GM12878 (cell line): ENCODE data around the gene THOC6. TPM values are rescaled to one million over a fixed set of nuclear protein-coding genes. Genes with fewer than 3 reads are reported as not detected.

Experiments used
- ATAC-seq: fragments of 200-7000 bp; cut with Tn5 transposase; 3 replicates; pipeline ENCODE4 v1.9.1; 2020; ENCODE audit warnings: mild to moderate bottlenecking, moderate library complexity
- BruUV-seq: library from RNA; stranded (reverse); fragments of 400-500 nt; replicated peaks from 2 replicates; lab custom pipeline; 2021; lab: Mats Ljungman, UMichigan
- CTCF ChIA-PET: fragments of 300-600 bp; sonication (Branson Sonifier 250); formaldehyde crosslinking; extraction: SDS; loops from one replicate; lab custom pipeline; 2021; ENCODE audit warnings: inconsistent platforms; lab: Yijun Ruan, JAX
- POLR2A ChIA-PET: fragments of 350-600 bp; formaldehyde crosslinking; extraction: SDS; loops from one replicate; lab custom pipeline; 2021; ENCODE audit warnings: inconsistent platforms; lab: Charles Lee
- RAD21 ChIA-PET: fragments of 300-600 bp; sonication (Branson Sonifier 250); formaldehyde crosslinking; loops from one replicate; lab custom pipeline; 2023; ENCODE audit warnings: antibody characterized with exemption; ENCODE audit not compliant: unreplicated experiment; lab: Charles Lee
- SMC1A ChIA-PET: fragments of 300-600 bp; sonication (Branson Sonifier 250); formaldehyde crosslinking; loops from one replicate; lab custom pipeline; 2023; ENCODE audit not compliant: unreplicated experiment, uncharacterized antibody; lab: Charles Lee
- DNase-seq: peaks from one replicate; pipeline ENCODE4 v3.0.0-alpha.2; 2011; ENCODE audit warnings: low read depth, low spot score
- FAIRE-seq: peaks from 3 replicates; lab custom pipeline; 2011; peaks lifted over from hg19 to GRCh38; lab: Jason Lieb, UNC
- H2AFZ ChIP-seq: 2 replicates; pipeline ENCODE4 v1.6.0; 2011; ENCODE audit warnings: low read depth, low read length, control low read depth; ENCODE audit not compliant: control insufficient read depth
- H3K27ac ChIP-seq: 2 replicates; pipeline ENCODE4 v1.5.1; 2011; ENCODE audit warnings: control low read depth; ENCODE audit not compliant: control insufficient read depth, insufficient read depth
- H3K27me3 ChIP-seq, 2 experiments: replicated peaks in 1 of 2; 2 replicates each; pipeline versions ENCODE4 v1.6.0 to v1.6.1; 2011; ENCODE audit warnings: low read length in 1 of 2; ENCODE audit not compliant: control insufficient read depth in 2 of 2, insufficient read depth in 2 of 2
- H3K36me3 ChIP-seq, 2 experiments: 2 replicates each; pipeline ENCODE4 v1.5.1; 2011; ENCODE audit warnings: low read length in 1 of 2; ENCODE audit not compliant: control insufficient read depth in 2 of 2, insufficient read depth in 2 of 2
- H3K4me1 ChIP-seq: 2 replicates; pipeline ENCODE4 v1.6.1; 2011; ENCODE audit warnings: mild to moderate bottlenecking, low read length, moderate library complexity, mixed read lengths; ENCODE audit not compliant: control insufficient read depth, insufficient read depth
- H3K4me2 ChIP-seq: 2 replicates; pipeline ENCODE4 v1.6.0; 2011; ENCODE audit warnings: control low read depth; ENCODE audit not compliant: control insufficient read depth, insufficient read depth
- H3K4me3 ChIP-seq: fragments of 200-600 bp; sonication (generic); 2 replicates; pipeline ENCODE4 v1.5.1; 2016
- H3K79me2 ChIP-seq: 2 replicates; pipeline ENCODE4 v1.6.0; 2011; ENCODE audit warnings: low read length; ENCODE audit not compliant: control insufficient read depth, insufficient read depth
- H3K9ac ChIP-seq: 2 replicates; pipeline ENCODE4 v1.8.0; 2011; ENCODE audit warnings: low read length, control low read depth, mixed read lengths; ENCODE audit not compliant: control insufficient read depth, insufficient read depth
- H3K9me3 ChIP-seq: replicated peaks from 3 replicates; pipeline ENCODE4 v1.5.1; 2011; ENCODE audit warnings: mild to moderate bottlenecking, low read length; ENCODE audit not compliant: control insufficient read depth, insufficient read depth
- H4K20me1 ChIP-seq: 2 replicates; pipeline ENCODE4 v1.6.0; 2011; ENCODE audit not compliant: control insufficient read depth, insufficient read depth
- BRCA1 ChIP-seq: IDR thresholded peaks from 2 replicates; pipeline ENCODE4 v1.6.1; 2011; ENCODE audit warnings: low read depth, low read length, improper control_type of control experiment
- CBX3 ChIP-seq: fragments of 200-600 bp; sonication (generic); IDR thresholded peaks from 2 replicates; pipeline ENCODE4 v1.6.1; 2016; ENCODE audit warnings: low read depth, borderline replicate concordance
- CREM ChIP-seq: IDR thresholded peaks from 2 replicates; pipeline ENCODE4 v1.6.1; 2014; ENCODE audit warnings: antibody characterized with exemption, low read depth
- CTCF ChIP-seq, 3 experiments: IDR thresholded peaks in 2 of 3; conservative IDR thresholded peaks in 1 of 3; 2 replicates each; pipeline ENCODE4 v1.5.1; 2011; ENCODE audit warnings: low read depth in 3 of 3, low read length in 3 of 3, mild to moderate bottlenecking in 3 of 3, control low read depth in 2 of 3, moderate library complexity in 2 of 3, inconsistent platforms in 1 of 3, mixed read lengths in 1 of 3; ENCODE audit not compliant: control insufficient read depth in 2 of 3, insufficient read depth in 1 of 3; ENCODE audit errors: extremely low read depth in 1 of 3
- E2F4 ChIP-seq: IDR thresholded peaks from 2 replicates; pipeline ENCODE4 v1.6.1; 2012; ENCODE audit warnings: low read depth, low read length, improper control_type of control experiment
- FOXK2 ChIP-seq: fragments of 450-650 bp; IDR thresholded peaks from 2 replicates; pipeline ENCODE4 v1.6.1; 2017; ENCODE audit warnings: mild to moderate bottlenecking, moderate library complexity
- FOXM1 ChIP-seq: IDR thresholded peaks from 2 replicates; pipeline ENCODE4 v1.6.1; 2012; ENCODE audit warnings: low read depth, mild to moderate bottlenecking, inconsistent platforms, low read length, moderate library complexity
- HDGF ChIP-seq: fragments of 450-650 bp; IDR thresholded peaks from 2 replicates; pipeline ENCODE4 v1.6.1; 2016; ENCODE audit warnings: antibody characterized with exemption
- SMC3 ChIP-seq: IDR thresholded peaks from 2 replicates; pipeline ENCODE4 v1.6.1; 2011; ENCODE audit warnings: low read length, improper control_type of control experiment, borderline replicate concordance
- TARDBP ChIP-seq: IDR thresholded peaks from 2 replicates; pipeline ENCODE4 v1.6.1; 2016; ENCODE audit warnings: borderline replicate concordance
- ZBTB4 ChIP-seq: fragments of 450-650 bp; formaldehyde crosslinking; IDR thresholded peaks from 2 replicates; pipeline ENCODE4 v1.4.0; 2022; ENCODE audit warnings: mild to moderate bottlenecking, moderate library complexity
- ZBTB40 ChIP-seq: fragments of 450-650 bp; IDR thresholded peaks from 2 replicates; pipeline ENCODE4 v1.6.1; 2016; ENCODE audit warnings: mild to moderate bottlenecking, moderate library complexity, borderline replicate concordance
- WGBS: methylation state at CpG from one replicate; pipeline ENCODE4 v1.1.6; 2016; ENCODE audit warnings: low lambda C conversion rate; ENCODE audit not compliant: insufficient replicate concordance, insufficient coverage; ENCODE audit errors: missing lambda C conversion rate; 5-methylcytosine and 5-hydroxymethylcytosine counted together
- in situ Hi-C: fragments of 300-500 bp; cut with MboI; formaldehyde crosslinking; loops from 9 replicates; pipeline ENCODE4 v1.14.3; 2018; ENCODE audit warnings: mixed read lengths
- intact Hi-C: fragments of 100-400 bp; cut with micrococcal nuclease; formaldehyde crosslinking; loops from one replicate; pipeline ENCODE4 v1.14.2; 2022; ENCODE audit not compliant: unreplicated experiment
- polyA plus RNA-seq, 11 experiments: library from polyadenylated mRNA; depleted of rRNA in 4 of 11; unstranded in 6 of 11; stranded (reverse) in 5 of 11; fragments of >200 nt; fragmentation: Nextera tagmentation in 4 of 11; fragmentation: Illumina TruSeq in 1 of 11; extraction: Ambion mirVana in 4 of 11; extraction: Trizol in 1 of 11; gene quantifications; 1 replicate in 1 of 11; 2 replicates in 10 of 11; pipeline versions ENCODE4 v1.2.1 to v1.2.3, GENCODE V29; 2011 to 2016; ENCODE audit warnings: inconsistent platforms in 2 of 11, missing spikeins in 2 of 11, low read depth in 1 of 11
- total RNA-seq, 4 experiments: library from RNA; depleted of rRNA in 3 of 4; stranded (reverse); fragments of >200 nt in 3 of 4; fragmentation: Illumina TruSeq in 1 of 4; extraction: Trizol in 1 of 4; gene quantifications; 2 replicates each; pipeline versions ENCODE4 v1.2.1 to v1.2.3, GENCODE V29; 2013 to 2021

The THOC6 gene
- total and polyA plus RNA-seq, 10 of the 15 experiments (the other 5 are each of a cell fraction or from before 2014, with no cell fraction given), result 1.0 to 54.4 (median 27.9) TPM

GRCh38 chr16:3065069-3065741 is 41.4 kb downstream of the THOC6 start, which contains the start of gene IL32:
Gene IL32, plus strand, starts transcription at chr16:3065640. Its CDS starts 172 bp downstream, at chr16:3065812.
- SMC1A ChIA-PET, result interaction anchor here (0.9 to 6.1 kb wide), 6 partner anchors 11 to 64 kb away, joined by 4 to 52 read pairs (median 6); no protein-coding TSS in a partner anchor
- in situ Hi-C loops, result no loop called here
- TF ChIP-seq ZBTB40 (no peak; the same call in 1 of the 2 replicates), E2F4 (no peak), FOXM1 (no peak), FOXK2 (no peak), HDGF (peak; percentile 34; the same call in 1 of the 2 replicates), TARDBP (no peak), CBX3 (no peak), ZBTB4 (no peak), CREM (peak; percentile 55; the same call in 1 of the 2 replicates), BRCA1 (no peak), CTCF (IDR thresholded peaks at IDR 0.05 in 2 of 3, conservative IDR thresholded peaks at IDR 0.05 in 1 of 3; ENCODE audit: control insufficient read depth in 2 of 3, extremely low read depth in 1 of 3, insufficient read depth in 1 of 3, low read depth in 3 of 3, low read length in 3 of 3) (no peak), SMC3 (no peak)

More at GRCh38 chr16:3065069-3065741, 41.4 kb downstream of the THOC6 start, which contains the start of gene IL32:
- H2AFZ ChIP-seq, result peak within 1 kb of the TSS; percentile 77
- POLR2A ChIA-PET, result interaction anchor here (0.8 to 2.7 kb wide), 4 partner anchors 11 to 85 kb away, joined by 3 to 38 read pairs (median 6); partner anchors contain the start of gene ZNF213
- H4K20me1 ChIP-seq, result no peaks in the 10 kb centered on the region
- H3K4me2 ChIP-seq, result peak within 1 kb of the TSS; percentile 89
- 37% methylated on average over 13 of the region's 13 CpGs for WGBS
- ATAC-seq (peak; percentile 75), FAIRE-seq (no peak), DNase-seq (no peak)
- TSS peak; percentile 69 for BruUV-seq
- H3K79me2 ChIP-seq, result peaks cover 25% of the 10 kb centered on the region
- CTCF ChIA-PET, result interaction anchor here (0.8 to 9.5 kb wide), 10 partner anchors 11 to 103 kb away, joined by 3 to 174 read pairs (median 5); partner anchors contain the start of gene ZNF213
- RAD21 ChIA-PET, result interaction anchor here (1.2 to 3.9 kb wide), 5 partner anchors 11 to 94 kb away, joined by 3 to 23 read pairs (median 6); partner anchors contain the start of gene ZSCAN10
- H3K9ac ChIP-seq, result peak within 1 kb of the TSS; percentile 75
- no peaks in the 10 kb centered on the region; a peak in 2 of 4 replicates for H3K36me3 ChIP-seq
- intact Hi-C loops, result no loop called here
- H3K4me1 ChIP-seq, result peaks cover 19% of the 10 kb centered on the region
- peak within 1 kb of the TSS; percentile 62 for H3K4me3 ChIP-seq
- H3K9me3 ChIP-seq, result no peaks in the 10 kb centered on the region; the same call in 2 of the 3 replicates
- H3K27ac ChIP-seq, result peak within 1 kb of the TSS; percentile 86
- no peaks in the 10 kb centered on the region for H3K27me3 ChIP-seq
